ENCODE data around the gene MTCL3.

MTCL3 gene

DNA sequence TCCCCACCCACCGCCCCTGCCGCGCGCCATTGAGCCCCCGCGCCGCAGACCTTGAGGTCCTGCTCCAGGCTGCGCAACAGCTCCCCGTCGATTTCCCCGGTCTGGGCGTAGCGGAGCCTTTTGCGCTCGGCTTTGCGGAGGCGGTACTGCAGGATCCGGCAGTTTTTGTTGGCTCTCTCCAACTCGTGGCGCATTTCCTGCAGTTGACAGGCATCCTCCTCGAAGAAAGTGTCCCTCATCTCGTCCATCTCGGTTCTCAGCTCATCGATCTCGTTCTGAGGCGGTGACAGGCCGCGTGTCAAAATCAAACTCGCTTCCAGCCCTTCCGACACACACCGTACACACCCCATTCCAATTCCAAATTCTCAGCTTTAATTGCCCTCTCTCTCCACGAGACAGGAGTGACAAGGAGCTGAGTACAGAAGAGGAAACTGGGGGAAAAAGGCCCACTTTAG lies 4.3 kb downstream of the MTCL3 start:
- ChIA-PET POLR2A (no interaction called here), CTCF (interaction anchor here (0.8 to 4.0 kb wide), 9 partner anchors 13 to 52 kb away, joined by 3 to 14 read pairs (median 9); no protein-coding TSS in a partner anchor)
- dilution Hi-C loops (cut with MboI; ENCODE audit: extremely low pct_ligation_motif_present, low sequenced_read_pairs), result no loop called here
- DNase-seq (ENCODE audit: low read depth, low spot score), result no peak
- no peak overlapping the region for H2AFZ ChIP-seq (ENCODE audit: low read depth, low read length)
- peak overlapping the region; percentile 30 for H3K4me2 ChIP-seq (ENCODE audit: insufficient read depth, low read length)
- no peaks in the 10 kb centered on the region for H3K9me3 ChIP-seq (replicated peaks; ENCODE audit: control insufficient read depth, insufficient read depth, low read length)
- H3K79me2 ChIP-seq (ENCODE audit: control insufficient read depth, insufficient read depth, low read length), result no peaks in the 10 kb centered on the region
- no peaks in the 10 kb centered on the region for H3K9me1 ChIP-seq (replicated peaks; ENCODE audit: control insufficient read depth, extremely low read depth, insufficient read depth, low read length)
- FAIRE-seq, result no peak
- TF ChIP-seq EZH2 (IDR thresholded peaks at IDR 0.05; ENCODE audit: borderline replicate concordance, low read depth, low read length, severe bottlenecking) (peak; percentile 79), FOS (IDR thresholded peaks at IDR 0.05; ENCODE audit: borderline replicate concordance, insufficient read depth, low read length) (no peak)
- H3K9ac ChIP-seq (replicated peaks; ENCODE audit: extremely low read depth, insufficient read depth, low read length), result no peak overlapping the region
- intact Hi-C loops (cut with micrococcal nuclease), result no loop called here
- no peak overlapping the region for H3K4me3 ChIP-seq (replicated peaks in 1 of 3; ENCODE audit: insufficient read depth in 1 of 3, low read depth in 1 of 3, low read length in 3 of 3)
- H3K27ac ChIP-seq (ENCODE audit: insufficient read depth, low read depth, low read length), result no peak overlapping the region
- H3K4me1 ChIP-seq (ENCODE audit: control insufficient read depth, extremely low read depth, insufficient read depth, low read length), result peaks cover 15% of the 10 kb centered on the region
- no peaks in the 10 kb centered on the region for H3K36me3 ChIP-seq (ENCODE audit: control insufficient read depth in 2 of 2, extremely low read depth in 1 of 2, insufficient read depth in 2 of 2, low read length in 2 of 2)
- BruUV-seq (replicated peaks), result no TSS peak
- H3K27me3 ChIP-seq (ENCODE audit: control insufficient read depth in 2 of 2, insufficient read depth in 2 of 2, low read length in 2 of 2), result peaks cover 34 to 71% of the 10 kb centered on the region in 2 experiments
- no peaks in the 10 kb centered on the region for H4K20me1 ChIP-seq (replicated peaks; ENCODE audit: control insufficient read depth, extremely low read depth, insufficient read depth, low read length)

DNA sequence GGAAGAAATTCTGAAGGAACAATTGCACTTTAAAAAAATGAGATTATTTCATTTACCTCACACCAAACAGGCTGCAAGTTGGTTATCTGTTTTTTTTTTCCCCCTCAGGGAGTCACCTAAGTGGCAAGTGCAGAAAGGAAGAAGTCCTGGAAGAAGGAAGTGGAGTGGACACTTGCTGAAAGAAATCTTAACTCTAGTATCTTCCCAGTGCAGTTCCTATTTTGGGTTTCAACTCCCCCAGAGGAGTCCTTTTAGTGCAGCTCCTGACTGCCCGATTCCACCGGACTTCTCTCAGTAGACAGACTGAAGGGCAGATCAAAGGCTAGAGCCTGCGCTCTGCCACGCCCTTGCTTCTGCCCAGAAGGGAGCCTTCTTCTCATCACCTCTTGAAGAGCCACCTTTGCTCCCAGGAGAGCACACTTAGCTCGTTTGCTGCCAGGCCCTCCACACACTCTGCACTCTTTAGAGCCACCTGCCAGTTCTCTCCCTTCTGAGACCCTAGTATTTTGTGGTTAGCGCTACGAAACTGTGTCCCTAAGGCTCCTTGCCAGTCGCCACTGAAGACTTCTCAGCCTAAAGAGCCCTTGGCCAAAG lies 4.9 kb downstream of the MTCL3 start:
- Histone ChIP-seq H3K4me3 (replicated peaks in 1 of 3; ENCODE audit: insufficient read depth in 1 of 3, low read depth in 1 of 3, low read length in 3 of 3) (no peak overlapping the region), H3K9me3 (replicated peaks; ENCODE audit: control insufficient read depth, insufficient read depth, low read length) (no peaks in the 10 kb centered on the region), H3K4me1 (ENCODE audit: control insufficient read depth, extremely low read depth, insufficient read depth, low read length) (peaks cover 13% of the 10 kb centered on the region), H2AFZ (ENCODE audit: low read depth, low read length) (no peak overlapping the region), H3K9ac (replicated peaks; ENCODE audit: extremely low read depth, insufficient read depth, low read length) (no peak overlapping the region), H3K27me3 (ENCODE audit: control insufficient read depth in 2 of 2, insufficient read depth in 2 of 2, low read length in 2 of 2) (peaks cover 33 to 66% of the 10 kb centered on the region in 2 experiments), H4K20me1 (replicated peaks; ENCODE audit: control insufficient read depth, extremely low read depth, insufficient read depth, low read length) (no peaks in the 10 kb centered on the region), H3K4me2 (ENCODE audit: insufficient read depth, low read length) (no peak overlapping the region), H3K27ac (ENCODE audit: insufficient read depth, low read depth, low read length) (no peak overlapping the region), H3K36me3 (ENCODE audit: control insufficient read depth in 2 of 2, extremely low read depth in 1 of 2, insufficient read depth in 2 of 2, low read length in 2 of 2) (no peaks in the 10 kb centered on the region), H3K79me2 (ENCODE audit: control insufficient read depth, insufficient read depth, low read length) (no peaks in the 10 kb centered on the region), H3K9me1 (replicated peaks; ENCODE audit: control insufficient read depth, extremely low read depth, insufficient read depth, low read length) (no peaks in the 10 kb centered on the region)
- POLR2A ChIA-PET, result no interaction called here
- intact Hi-C loops (cut with micrococcal nuclease) (no loop called here), dilution Hi-C loops (cut with MboI; ENCODE audit: extremely low pct_ligation_motif_present, low sequenced_read_pairs) (no loop called here)
- FAIRE-seq, result no peak
- DNase-seq (ENCODE audit: low read depth, low spot score), result no peak
- CTCF ChIA-PET, result interaction anchor here (0.8 to 4.0 kb wide), 5 partner anchors 12 to 29 kb away, joined by 3 to 14 read pairs (median 5); no protein-coding TSS in a partner anchor
- TF ChIP-seq FOS (IDR thresholded peaks at IDR 0.05; ENCODE audit: borderline replicate concordance, insufficient read depth, low read length), result no peak
- TF ChIP-seq MAX (IDR thresholded peaks at IDR 0.05; ENCODE audit: insufficient read depth, insufficient read length), result no peak
- TF ChIP-seq GATA2 (IDR thresholded peaks at IDR 0.05; ENCODE audit: insufficient read depth, insufficient read length, low read depth, low read length), result no peak
- TF ChIP-seq EZH2 (IDR thresholded peaks at IDR 0.05; ENCODE audit: borderline replicate concordance, low read depth, low read length, severe bottlenecking), result no peak
- TF ChIP-seq MYC (IDR thresholded peaks at IDR 0.05; ENCODE audit: low read depth, low read length), result no peak
- TF ChIP-seq CTCF (IDR thresholded peaks at IDR 0.05; ENCODE audit: extremely low read depth in 1 of 2, insufficient read depth in 1 of 2, low read depth in 1 of 2, low read length in 2 of 2), result no peak
- no peak for TF ChIP-seq POLR2AphosphoS5 (IDR thresholded peaks at IDR 0.05; ENCODE audit: insufficient read depth, low read depth, low read length)
- TF ChIP-seq POLR2A (IDR thresholded peaks at IDR 0.05; ENCODE audit: low read depth, low read length), result no peak
- TF ChIP-seq JUN (IDR thresholded peaks at IDR 0.05; ENCODE audit: borderline replicate concordance, insufficient read depth, insufficient read length, low read depth), result no peak
- no TSS peak for BruUV-seq (replicated peaks)
